Transverse colon (tissue), 4 donors: ENCODE measurements around the gene HS3ST2. TPM values are rescaled to one million over a fixed set of nuclear protein-coding genes. Genes with fewer than 3 reads are reported as not detected.

Experiments
- DNase-seq: peaks from one replicate; pipeline ENCODE4 v3.0.0-alpha.2; 2019
- H3K27ac ChIP-seq, 4 donors: fragments of 200-600 bp; sonication (generic); 2 replicates each; pipeline ENCODE4 v1.5.1; 2016 to 2018; ENCODE audit warnings: inconsistent platforms in 4 of 4
- H3K27me3 ChIP-seq: fragments of 200-600 bp; sonication (generic); 2 replicates; pipeline ENCODE4 v1.5.1; 2017; ENCODE audit warnings: inconsistent platforms
- H3K36me3 ChIP-seq, 4 donors: fragments of 200-600 bp; sonication (generic); 2 replicates each; pipeline ENCODE4 v1.5.1; 2017 to 2019; ENCODE audit warnings: inconsistent platforms in 4 of 4
- H3K4me1 ChIP-seq, 4 donors: fragments of 200-600 bp; sonication (generic); 2 replicates each; pipeline ENCODE4 v1.5.1; 2017 to 2020; ENCODE audit warnings: inconsistent platforms in 4 of 4
- H3K4me3 ChIP-seq, 4 donors: fragments of 200-600 bp; sonication (generic); 1 replicate in 1 of 4; 2 replicates in 3 of 4; pipeline versions ENCODE4 v1.5.1 to v1.6.1; 2017 to 2019; ENCODE audit warnings: inconsistent platforms in 4 of 4
- H3K9me3 ChIP-seq, 2 donors: fragments of 200-600 bp; sonication (generic); 2 replicates each; pipeline ENCODE4 v1.5.1; 2017 to 2019; ENCODE audit warnings: inconsistent platforms in 2 of 2
- CTCF ChIP-seq, 5 experiments: fragments of 200-600 bp in 3 of 5; fragments of 450-650 bp in 2 of 5; sonication (generic) in 3 of 5; IDR thresholded peaks; 1 replicate in 2 of 5; 2 replicates in 3 of 5; pipeline ENCODE4 v1.5.1; 2016 to 2017; ENCODE audit warnings: antibody characterized with exemption in 5 of 5, inconsistent platforms in 3 of 5, mild to moderate bottlenecking in 2 of 5, moderate library complexity in 1 of 5
- EP300 ChIP-seq: sonication (generic); formaldehyde crosslinking; IDR thresholded peaks from one replicate; pipeline ENCODE4 v1.6.1; 2017; ENCODE audit warnings: antibody characterized with exemption, low read depth
- POLR2A ChIP-seq: fragments of 450-650 bp; IDR thresholded peaks from one replicate; pipeline ENCODE4 v1.6.1; 2016; ENCODE audit warnings: antibody characterized with exemption, mild to moderate bottlenecking, moderate library complexity
- POLR2AphosphoS5 ChIP-seq, 3 donors: sonication (generic); formaldehyde crosslinking; IDR thresholded peaks; one replicate each; pipeline ENCODE4 v1.6.1; 2016; ENCODE audit warnings: antibody characterized with exemption in 3 of 3
- WGBS, 2 donors: methylation state at CpG; one replicate each; pipeline ENCODE4 v1.1.5; 2018; ENCODE audit warnings: low coverage in 1 of 2; 5-methylcytosine and 5-hydroxymethylcytosine counted together
- in situ Hi-C, 4 donors: fragments of 200-750 bp; cut with MboI; loops; one replicate each; pipeline versions ENCODE4 v1.15.0 to v1.15.1; 2017; ENCODE audit warnings: low sequenced_read_pairs in 3 of 4, low pct_ligation_motif_present in 1 of 4, low pct_unique_long_range_greater_than_20kb in 1 of 4
- intact Hi-C: fragments of 100-400 bp; cut with DNase I; formaldehyde crosslinking; loops from one replicate; pipeline ENCODE4 v1.15.1; 2023; ENCODE audit warnings: low total_unique reads
- total RNA-seq, 4 donors: library from RNA; depleted of rRNA; stranded (reverse); fragments of >200 nt; gene quantifications; one replicate each; pipeline ENCODE4 v1.1.0, GENCODE V29; 2016

Gene HS3ST2
- total RNA-seq, 4 donors from 2014 or later, result 0.32 to 4.5 (median 2.2) TPM

- H3K4me1 ChIP-seq, result no peaks in the 10 kb centered on the region
- H3K9me3 ChIP-seq, result no peaks in the 10 kb centered on the region
- H3K4me3 ChIP-seq, result no peak overlapping the region
- in situ Hi-C loops (no loop called here), intact Hi-C loops (no loop called here)
- no peak for TF ChIP-seq POLR2AphosphoS5 (IDR thresholded peaks at IDR 0.05)
- WGBS, 2 donors, result 86 to 90% methylated on average over 1 of the region's 1 CpG
- DNase-seq, result no peak
- H3K27me3 ChIP-seq, result peaks cover 9% of the 10 kb centered on the region
- no peak overlapping the region for H3K27ac ChIP-seq
- no peaks in the 10 kb centered on the region for H3K36me3 ChIP-seq
Observed at GRCh38 chr16:22771551-22771950, 42.4 kb upstream of the HS3ST2 start.

GRCh38 chr16:22775220-22775922 is 38.6 kb upstream of the HS3ST2 start:
- intact Hi-C loops (no loop called here), in situ Hi-C loops (no loop called here)
- Histone ChIP-seq H3K4me1 (no peaks in the 10 kb centered on the region), H3K4me3 (no peak overlapping the region), H3K36me3 (no peaks in the 10 kb centered on the region), H3K27me3 (peaks cover 9% of the 10 kb centered on the region), H3K27ac (no peak overlapping the region), H3K9me3 (no peaks in the 10 kb centered on the region)
- TF ChIP-seq POLR2A (no peak), CTCF (IDR thresholded peaks at IDR 0.05) (no peak), EP300 (no peak), POLR2AphosphoS5 (IDR thresholded peaks at IDR 0.05) (no peak)
- no peak for DNase-seq
- WGBS, 2 donors, result 40 to 64% methylated on average over 3 to 6 of the region's 6 CpGs

- Histone ChIP-seq H3K9me3 (no peaks in the 10 kb centered on the region), H3K27ac (no peak overlapping the region), H3K4me1 (no peaks in the 10 kb centered on the region), H3K27me3 (no peaks in the 10 kb centered on the region), H3K4me3 (no peak overlapping the region), H3K36me3 (no peaks in the 10 kb centered on the region)
- TF ChIP-seq POLR2AphosphoS5 (IDR thresholded peaks at IDR 0.05) (no peak), POLR2A (no peak), EP300 (no peak), CTCF (IDR thresholded peaks at IDR 0.05) (no peak)
- 74 to 76% methylated on average over 4 to 8 of the region's 8 CpGs for WGBS, 2 donors
- DNase-seq, result no peak
- intact Hi-C loops, result no loop called here
- in situ Hi-C loops, result no loop called here
Observed at GRCh38 chr16:22781480-22781879, 32.5 kb upstream of the HS3ST2 start.

- H3K4me1 ChIP-seq, result peaks cover 0 to 2% (median under 1%) of the 10 kb centered on the region in 4 donors
- 36 to 60% methylated on average over 1 to 4 of the region's 4 CpGs for WGBS, 2 donors
- no peaks in the 10 kb centered on the region for H3K9me3 ChIP-seq
- TF ChIP-seq CTCF (IDR thresholded peaks at IDR 0.05), result no peak
- no peak for TF ChIP-seq EP300
- no peak for TF ChIP-seq POLR2AphosphoS5 (IDR thresholded peaks at IDR 0.05)
- TF ChIP-seq POLR2A, result no peak
- H3K27ac ChIP-seq, result no peak overlapping the region
- no peaks in the 10 kb centered on the region for H3K36me3 ChIP-seq
- in situ Hi-C loops (no loop called here), intact Hi-C loops (no loop called here)
- no peak for DNase-seq
- H3K27me3 ChIP-seq, result no peaks in the 10 kb centered on the region
- H3K4me3 ChIP-seq, result no peak overlapping the region
Observed at GRCh38 chr16:22782314-22782713, 31.6 kb upstream of the HS3ST2 start.

- no peak overlapping the region for H3K4me3 ChIP-seq
- intact Hi-C loops, result no loop called here
- no peaks in the 10 kb centered on the region for H3K27me3 ChIP-seq
- no peak overlapping the region for H3K27ac ChIP-seq
- H3K9me3 ChIP-seq, result no peaks in the 10 kb centered on the region
- 80 to 81% methylated on average over 3 to 6 of the region's 6 CpGs for WGBS, 2 donors
- no peak for TF ChIP-seq POLR2AphosphoS5 (IDR thresholded peaks at IDR 0.05)
- no peak for TF ChIP-seq CTCF (IDR thresholded peaks at IDR 0.05)
- no peak for TF ChIP-seq POLR2A
- TF ChIP-seq EP300, result no peak
- H3K36me3 ChIP-seq, result no peaks in the 10 kb centered on the region
- DNase-seq, result no peak
- in situ Hi-C loops, result no loop called here
- peaks cover 3 to 15% (median 12%) of the 10 kb centered on the region in 4 donors for H3K4me1 ChIP-seq
Observed at GRCh38 chr16:22784690-22785214, 29.2 kb upstream of the HS3ST2 start.
